Omental fat pad (tissue), 4 donors: ENCODE data around the gene CCDC183. TPM values are rescaled to one million over a fixed set of nuclear protein-coding genes. Genes with fewer than 3 reads are reported as not detected.

Source experiments
- ATAC-seq: fragments of 150-250 bp; one replicate; pipeline ENCODE4 v1.9.1; 2016; ENCODE audit warnings: mild to moderate bottlenecking, moderate library complexity; ENCODE audit not compliant: low FRiP score
- DNase-seq: peaks from one replicate; pipeline ENCODE4 v3.0.0-alpha.2; 2019; ENCODE audit warnings: low spot score
- CTCF ChIP-seq, 3 donors: fragments of 450-650 bp; IDR thresholded peaks; one replicate each; pipeline ENCODE4 v1.5.1; 2016 to 2017; ENCODE audit warnings: antibody characterized with exemption in 3 of 3, mild to moderate bottlenecking in 3 of 3, moderate library complexity in 2 of 3
- total RNA-seq, 4 donors: library from RNA; depleted of rRNA; stranded (reverse); fragments of >200 nt; gene quantifications; one replicate each; pipeline ENCODE4 v1.1.0, GENCODE V29; 2016

Gene CCDC183
- total RNA-seq, result 1 to 10 TPM; 1.5 to 2.8 (median 1.9) TPM

GRCh38 chr9:136796238-136796774 lies at the start of gene CCDC183:
CCDC183 (plus strand) TSS chr9:136796338; CDS start chr9:136796398, 60 bp downstream.
- no peak for TF ChIP-seq CTCF (IDR thresholded peaks at IDR 0.05)
- DNase-seq, result no peak
- no peak for ATAC-seq

GRCh38 chr9:136746621-136747020 lies 49.5 kb upstream of the CCDC183 start:
- TF ChIP-seq CTCF (IDR thresholded peaks at IDR 0.05), result no peak

GRCh38 chr9:136747161-136748060 lies 48.7 kb upstream of the CCDC183 start:
- ATAC-seq, result no peak
- no peak for TF ChIP-seq CTCF (IDR thresholded peaks at IDR 0.05)

More at GRCh38 chr9:136746621-136747020, 49.5 kb upstream of the CCDC183 start:
- DNase-seq (no peak), ATAC-seq (no peak)

GRCh38 chr9:136748201-136748600 lies 47.9 kb upstream of the CCDC183 start, which contains the start of gene LCN6:
LCN6 (minus strand) TSS chr9:136748525; CDS start chr9:136748483, 42 bp downstream.
- no peak for TF ChIP-seq CTCF (IDR thresholded peaks at IDR 0.05)
- DNase-seq (no peak), ATAC-seq (no peak)

More at GRCh38 chr9:136747161-136748060, 48.7 kb upstream of the CCDC183 start:
- DNase-seq, result no peak

GRCh38 chr9:136748666-136749611 lies 47.2 kb upstream of the CCDC183 start:
- TF ChIP-seq CTCF (IDR thresholded peaks at IDR 0.05), result no peak
- no peak for DNase-seq
- ATAC-seq, result no peak

- ATAC-seq (no peak), DNase-seq (no peak)
- TF ChIP-seq CTCF (IDR thresholded peaks at IDR 0.05), result no peak
These were observed 45.6 kb upstream of the CCDC183 start for GRCh38 chr9:136750526-136750925.
